HepG2 (cell line): ENCODE results near the gene NOL4L. TPM values are rescaled to one million over a fixed set of nuclear protein-coding genes. Genes with fewer than 3 reads are reported as not detected.

Experiments
- MEF2D ChIP-seq: sonication (generic); formaldehyde crosslinking; IDR thresholded peaks from 2 replicates; pipeline ENCODE4 v1.5.1; 2020; ENCODE audit warnings: mild to moderate bottlenecking, missing genetic modification reagents
- NFYB ChIP-seq: sonication (generic); formaldehyde crosslinking; IDR thresholded peaks from 2 replicates; pipeline ENCODE4 v1.4.0; 2020; ENCODE audit warnings: missing genetic modification reagents
- NR2F2 ChIP-seq: IDR thresholded peaks from 2 replicates; pipeline ENCODE4 v1.6.1; 2012; ENCODE audit warnings: low read depth, inconsistent platforms, borderline replicate concordance
- TEAD2 ChIP-seq: sonication (generic); formaldehyde crosslinking; IDR thresholded peaks from 2 replicates; pipeline ENCODE4 v1.9.0; 2021; ENCODE audit warnings: missing genetic modification reagents
- TSC22D2 ChIP-seq: sonication (generic); formaldehyde crosslinking; IDR thresholded peaks from 2 replicates; pipeline ENCODE4 v1.5.1; 2020; ENCODE audit warnings: missing genetic modification reagents, mild to moderate bottlenecking, borderline replicate concordance
- YY1 ChIP-seq: IDR thresholded peaks from 2 replicates; pipeline ENCODE4 v1.6.1; 2011; ENCODE audit warnings: low read length, low read depth, moderate library complexity, mild to moderate bottlenecking; ENCODE audit not compliant: insufficient read depth, insufficient replicate concordance
- ZFX ChIP-seq: sonication (generic); formaldehyde crosslinking; IDR thresholded peaks from 2 replicates; pipeline ENCODE4 v1.4.0; 2020; ENCODE audit warnings: mild to moderate bottlenecking, low read depth, missing genetic modification reagents, moderate library complexity
- ZKSCAN1 ChIP-seq: fragments of 150-350 bp; IDR thresholded peaks from 2 replicates; pipeline ENCODE4 v1.6.1; 2014; ENCODE audit warnings: low read length
- ZNF749 ChIP-seq: sonication (generic); formaldehyde crosslinking; IDR thresholded peaks from 2 replicates; pipeline ENCODE4 v1.8.0; 2022; ENCODE audit warnings: mild to moderate bottlenecking, missing genetic modification reagents, moderate library complexity, borderline replicate concordance
- ZNF788 ChIP-seq: sonication (generic); formaldehyde crosslinking; IDR thresholded peaks from 2 replicates; pipeline ENCODE4 v1.5.0; 2020; ENCODE audit warnings: mild to moderate bottlenecking, missing genetic modification reagents, borderline replicate concordance
- ZXDC ChIP-seq: sonication (generic); formaldehyde crosslinking; IDR thresholded peaks from 2 replicates; pipeline ENCODE4 v1.5.0; 2020; ENCODE audit warnings: mild to moderate bottlenecking, missing genetic modification reagents
- polyA plus RNA-seq, 8 experiments: library from polyadenylated mRNA; depleted of rRNA in 3 of 8; stranded (reverse) in 7 of 8; unstranded in 1 of 8; fragments of >200 nt; fragmentation: Illumina TruSeq in 4 of 8; extraction: Trizol in 4 of 8; gene quantifications; 2 replicates each; pipeline versions ENCODE4 v1.2.1 to v1.2.3, GENCODE V29; 2011 to 2016; ENCODE audit warnings: low read depth in 4 of 8, missing spikeins in 1 of 8, mixed read lengths in 1 of 8; ENCODE audit not compliant: insufficient read depth in 1 of 8
- total RNA-seq, 5 experiments: library from RNA; depleted of rRNA; stranded (reverse); fragments of >200 nt; fragmentation: Illumina TruSeq; extraction: Trizol; gene quantifications; 2 replicates each; pipeline ENCODE4 v1.2.3, GENCODE V29; 2016; ENCODE audit warnings: low read depth in 1 of 5
- TF ChIP-seq, protein P1 (sequence below): sonication (generic); formaldehyde crosslinking; IDR thresholded peaks from 2 replicates; pipeline ENCODE4 v1.4.0; 2020; ENCODE audit warnings: missing genetic modification reagents
- TF ChIP-seq, protein P2 (sequence below): sonication (generic); formaldehyde crosslinking; IDR thresholded peaks from 2 replicates; pipeline ENCODE4 v1.4.0; 2020; ENCODE audit warnings: missing genetic modification reagents, borderline replicate concordance
- TF ChIP-seq, protein P3 (sequence below): sonication (generic); formaldehyde crosslinking; IDR thresholded peaks from 2 replicates; pipeline ENCODE4 v1.5.0; 2020; ENCODE audit warnings: mild to moderate bottlenecking, missing genetic modification reagents, borderline replicate concordance

The NOL4L gene
- total and polyA plus RNA-seq, 2 of the 13 experiments (the other 11 are each of a cell fraction or from before 2014, with no cell fraction given), result 16.6 to 35.4 TPM

DNA sequence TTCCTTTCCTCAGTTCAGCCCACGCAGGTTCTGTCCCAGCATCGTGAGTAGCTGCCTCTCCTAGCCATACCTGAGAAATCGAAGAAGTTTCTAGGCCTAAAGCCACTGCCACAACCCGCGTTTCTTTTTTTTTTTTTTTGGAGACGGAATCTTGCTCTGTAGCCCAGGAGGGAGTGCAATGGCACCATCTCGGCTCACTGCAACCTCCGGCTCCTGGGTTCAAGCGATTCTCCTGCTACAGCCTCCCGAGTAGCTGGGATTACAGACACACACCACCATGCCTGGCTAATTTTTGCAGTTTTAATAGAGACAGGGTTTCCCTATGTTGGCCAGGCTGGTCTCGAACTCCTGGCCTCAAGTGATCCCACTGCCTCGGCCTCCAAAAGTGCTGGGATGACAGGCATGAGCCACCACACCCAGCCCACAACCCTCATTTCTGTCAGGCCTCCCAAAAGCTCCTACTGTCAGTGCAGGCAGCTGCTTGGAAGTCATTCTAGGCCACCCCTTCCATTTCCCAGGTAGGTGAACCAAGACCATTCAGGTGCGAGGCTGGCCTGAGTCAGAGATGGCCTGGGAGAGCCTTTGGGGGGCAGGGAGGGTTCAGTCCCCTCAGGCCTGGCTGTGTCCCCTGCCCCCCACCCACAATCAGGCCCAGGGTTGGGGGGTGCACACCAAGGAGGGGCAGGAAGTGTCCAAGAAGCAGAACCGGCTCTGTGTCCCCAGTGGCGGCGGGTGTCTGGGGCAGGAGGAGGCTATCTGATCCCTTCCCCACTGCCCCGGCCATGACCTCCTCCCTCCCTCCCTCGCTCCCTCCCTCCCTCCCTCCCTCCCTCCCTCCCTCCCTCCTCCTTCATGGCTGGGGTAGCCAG lies 47.2 kb downstream of the NOL4L start (continued):
- TF ChIP-seq, protein P1, sequence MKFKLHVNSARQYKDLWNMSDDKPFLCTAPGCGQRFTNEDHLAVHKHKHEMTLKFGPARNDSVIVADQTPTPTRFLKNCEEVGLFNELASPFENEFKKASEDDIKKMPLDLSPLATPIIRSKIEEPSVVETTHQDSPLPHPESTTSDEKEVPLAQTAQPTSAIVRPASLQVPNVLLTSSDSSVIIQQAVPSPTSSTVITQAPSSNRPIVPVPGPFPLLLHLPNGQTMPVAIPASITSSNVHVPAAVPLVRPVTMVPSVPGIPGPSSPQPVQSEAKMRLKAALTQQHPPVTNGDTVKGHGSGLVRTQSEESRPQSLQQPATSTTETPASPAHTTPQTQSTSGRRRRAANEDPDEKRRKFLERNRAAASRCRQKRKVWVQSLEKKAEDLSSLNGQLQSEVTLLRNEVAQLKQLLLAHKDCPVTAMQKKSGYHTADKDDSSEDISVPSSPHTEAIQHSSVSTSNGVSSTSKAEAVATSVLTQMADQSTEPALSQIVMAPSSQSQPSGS, result no peak
- TF ChIP-seq ZNF788 (CRISPR knock-in tag), result no peak
- no peak for TF ChIP-seq TEAD2 (CRISPR knock-in tag)
- TF ChIP-seq ZXDC (CRISPR knock-in tag), result no peak; the same call in 1 of the 2 replicates
- TF ChIP-seq, protein P2, sequence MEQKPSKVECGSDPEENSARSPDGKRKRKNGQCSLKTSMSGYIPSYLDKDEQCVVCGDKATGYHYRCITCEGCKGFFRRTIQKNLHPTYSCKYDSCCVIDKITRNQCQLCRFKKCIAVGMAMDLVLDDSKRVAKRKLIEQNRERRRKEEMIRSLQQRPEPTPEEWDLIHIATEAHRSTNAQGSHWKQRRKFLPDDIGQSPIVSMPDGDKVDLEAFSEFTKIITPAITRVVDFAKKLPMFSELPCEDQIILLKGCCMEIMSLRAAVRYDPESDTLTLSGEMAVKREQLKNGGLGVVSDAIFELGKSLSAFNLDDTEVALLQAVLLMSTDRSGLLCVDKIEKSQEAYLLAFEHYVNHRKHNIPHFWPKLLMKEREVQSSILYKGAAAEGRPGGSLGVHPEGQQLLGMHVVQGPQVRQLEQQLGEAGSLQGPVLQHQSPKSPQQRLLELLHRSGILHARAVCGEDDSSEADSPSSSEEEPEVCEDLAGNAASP, result no peak
- TF ChIP-seq, protein P3, sequence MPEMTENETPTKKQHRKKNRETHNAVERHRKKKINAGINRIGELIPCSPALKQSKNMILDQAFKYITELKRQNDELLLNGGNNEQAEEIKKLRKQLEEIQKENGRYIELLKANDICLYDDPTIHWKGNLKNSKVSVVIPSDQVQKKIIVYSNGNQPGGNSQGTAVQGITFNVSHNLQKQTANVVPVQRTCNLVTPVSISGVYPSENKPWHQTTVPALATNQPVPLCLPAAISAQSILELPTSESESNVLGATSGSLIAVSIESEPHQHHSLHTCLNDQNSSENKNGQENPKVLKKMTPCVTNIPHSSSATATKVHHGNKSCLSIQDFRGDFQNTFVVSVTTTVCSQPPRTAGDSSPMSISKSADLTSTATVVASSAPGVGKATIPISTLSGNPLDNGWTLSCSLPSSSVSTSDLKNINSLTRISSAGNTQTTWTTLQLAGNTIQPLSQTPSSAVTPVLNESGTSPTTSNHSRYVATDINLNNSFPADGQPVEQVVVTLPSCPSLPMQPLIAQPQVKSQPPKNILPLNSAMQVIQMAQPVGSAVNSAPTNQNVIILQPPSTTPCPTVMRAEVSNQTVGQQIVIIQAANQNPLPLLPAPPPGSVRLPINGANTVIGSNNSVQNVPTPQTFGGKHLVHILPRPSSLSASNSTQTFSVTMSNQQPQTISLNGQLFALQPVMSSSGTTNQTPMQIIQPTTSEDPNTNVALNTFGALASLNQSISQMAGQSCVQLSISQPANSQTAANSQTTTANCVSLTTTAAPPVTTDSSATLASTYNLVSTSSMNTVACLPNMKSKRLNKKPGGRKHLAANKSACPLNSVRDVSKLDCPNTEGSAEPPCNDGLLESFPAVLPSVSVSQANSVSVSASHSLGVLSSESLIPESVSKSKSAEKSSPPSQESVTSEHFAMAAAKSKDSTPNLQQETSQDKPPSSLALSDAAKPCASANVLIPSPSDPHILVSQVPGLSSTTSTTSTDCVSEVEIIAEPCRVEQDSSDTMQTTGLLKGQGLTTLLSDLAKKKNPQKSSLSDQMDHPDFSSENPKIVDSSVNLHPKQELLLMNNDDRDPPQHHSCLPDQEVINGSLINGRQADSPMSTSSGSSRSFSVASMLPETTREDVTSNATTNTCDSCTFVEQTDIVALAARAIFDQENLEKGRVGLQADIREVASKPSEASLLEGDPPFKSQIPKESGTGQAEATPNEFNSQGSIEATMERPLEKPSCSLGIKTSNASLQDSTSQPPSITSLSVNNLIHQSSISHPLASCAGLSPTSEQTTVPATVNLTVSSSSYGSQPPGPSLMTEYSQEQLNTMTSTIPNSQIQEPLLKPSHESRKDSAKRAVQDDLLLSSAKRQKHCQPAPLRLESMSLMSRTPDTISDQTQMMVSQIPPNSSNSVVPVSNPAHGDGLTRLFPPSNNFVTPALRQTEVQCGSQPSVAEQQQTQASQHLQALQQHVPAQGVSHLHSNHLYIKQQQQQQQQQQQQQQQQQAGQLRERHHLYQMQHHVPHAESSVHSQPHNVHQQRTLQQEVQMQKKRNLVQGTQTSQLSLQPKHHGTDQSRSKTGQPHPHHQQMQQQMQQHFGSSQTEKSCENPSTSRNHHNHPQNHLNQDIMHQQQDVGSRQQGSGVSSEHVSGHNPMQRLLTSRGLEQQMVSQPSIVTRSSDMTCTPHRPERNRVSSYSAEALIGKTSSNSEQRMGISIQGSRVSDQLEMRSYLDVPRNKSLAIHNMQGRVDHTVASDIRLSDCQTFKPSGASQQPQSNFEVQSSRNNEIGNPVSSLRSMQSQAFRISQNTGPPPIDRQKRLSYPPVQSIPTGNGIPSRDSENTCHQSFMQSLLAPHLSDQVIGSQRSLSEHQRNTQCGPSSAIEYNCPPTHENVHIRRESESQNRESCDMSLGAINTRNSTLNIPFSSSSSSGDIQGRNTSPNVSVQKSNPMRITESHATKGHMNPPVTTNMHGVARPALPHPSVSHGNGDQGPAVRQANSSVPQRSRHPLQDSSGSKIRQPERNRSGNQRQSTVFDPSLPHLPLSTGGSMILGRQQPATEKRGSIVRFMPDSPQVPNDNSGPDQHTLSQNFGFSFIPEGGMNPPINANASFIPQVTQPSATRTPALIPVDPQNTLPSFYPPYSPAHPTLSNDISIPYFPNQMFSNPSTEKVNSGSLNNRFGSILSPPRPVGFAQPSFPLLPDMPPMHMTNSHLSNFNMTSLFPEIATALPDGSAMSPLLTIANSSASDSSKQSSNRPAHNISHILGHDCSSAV (CRISPR knock-in tag), result no peak
- no peak for TF ChIP-seq YY1
- no peak for TF ChIP-seq NR2F2
- TF ChIP-seq NFYB (CRISPR knock-in tag), result no peak
- no peak for TF ChIP-seq ZNF749 (CRISPR knock-in tag)
- TF ChIP-seq TSC22D2 (CRISPR knock-in tag), result no peak
- no peak for TF ChIP-seq ZKSCAN1
- no peak for TF ChIP-seq ZFX (CRISPR knock-in tag)
- TF ChIP-seq MEF2D (CRISPR knock-in tag), result no peak
